Measurements from ENCODE around the gene CDADC1.

The CDADC1 gene

DNA sequence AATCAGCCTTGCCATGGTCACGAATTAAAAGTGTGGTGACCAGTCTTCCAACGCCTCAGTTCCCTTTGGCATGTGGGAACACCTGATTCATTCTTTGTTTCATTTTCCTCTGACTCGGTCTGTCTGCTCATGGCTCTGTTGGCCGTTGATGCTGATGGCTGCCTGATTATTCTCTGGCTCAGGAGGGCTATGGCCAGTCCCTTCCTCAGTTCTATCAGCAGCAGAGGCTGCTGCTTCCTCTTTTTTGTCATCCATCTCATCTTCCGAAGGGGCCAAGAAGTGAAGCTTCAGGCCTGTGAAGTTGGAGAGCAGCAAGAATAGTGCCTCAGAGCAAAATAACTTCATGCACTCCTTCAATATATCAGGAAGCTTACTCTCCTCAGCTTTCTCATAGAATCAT, 37.1 kb upstream of the CDADC1 start:
- H4K91ac ChIP-seq (ENCODE audit: low read depth, low read length): no peak overlapping the region
- H3K4me1 ChIP-seq (ENCODE audit: control insufficient read depth in 1 of 2, insufficient read depth in 2 of 2, low read length in 2 of 2): no peaks in the 10 kb centered on the region
- no peak overlapping the region for H2AK5ac ChIP-seq (ENCODE audit: low read length)
- no peak overlapping the region for H3K23ac ChIP-seq (ENCODE audit: low read length)
- H4K12ac ChIP-seq (ENCODE audit: low read depth, low read length): no peak overlapping the region
- no peak overlapping the region for H2BK120ac ChIP-seq (ENCODE audit: insufficient read depth, low read length, poor library complexity)
- H3K4me3 ChIP-seq (ENCODE audit: low read depth, low read length): no peak overlapping the region
- peaks cover 7 to 13% of the 10 kb centered on the region in 2 experiments for H3K36me3 ChIP-seq (ENCODE audit: control insufficient read depth in 1 of 2, insufficient read depth in 2 of 2, low read length in 2 of 2)
- H3K4ac ChIP-seq (ENCODE audit: low read depth, low read length): no peak overlapping the region
- H3K18ac ChIP-seq (ENCODE audit: low read length): no peak overlapping the region
- no peak overlapping the region for H3K14ac ChIP-seq (ENCODE audit: low read length)
- no CpG with 5 or more reads among the region's 5 CpGs for WGBS (ENCODE audit: extremely low coverage, insufficient coverage, insufficient read length)
- H2AFZ ChIP-seq (ENCODE audit: insufficient read depth, low read length, poor library complexity): no peak overlapping the region
- H3K27me3 ChIP-seq (ENCODE audit: insufficient read depth, low read length): no peaks in the 10 kb centered on the region
- H3K27ac ChIP-seq (ENCODE audit: low read depth, low read length): no peak overlapping the region
- H2BK12ac ChIP-seq (ENCODE audit: low read length): no peak overlapping the region
- H3K9ac ChIP-seq (ENCODE audit: low read length): no peak overlapping the region
- no peak overlapping the region for H2BK5ac ChIP-seq (ENCODE audit: low read depth, low read length, poor library complexity)
- DNase-seq: no peak
- H3K9me3 ChIP-seq (ENCODE audit: insufficient read depth, low read depth, low read length): no peaks in the 10 kb centered on the region
- H3K4me2 ChIP-seq (ENCODE audit: low read length): no peak overlapping the region
- no peaks in the 10 kb centered on the region for H3K79me2 ChIP-seq (ENCODE audit: control insufficient read depth, insufficient read depth, low read length, poor library complexity)
- no peak overlapping the region for H4K8ac ChIP-seq (ENCODE audit: low read depth, low read length)
- H3K79me1 ChIP-seq (ENCODE audit: low read length): no peaks in the 10 kb centered on the region

DNA sequence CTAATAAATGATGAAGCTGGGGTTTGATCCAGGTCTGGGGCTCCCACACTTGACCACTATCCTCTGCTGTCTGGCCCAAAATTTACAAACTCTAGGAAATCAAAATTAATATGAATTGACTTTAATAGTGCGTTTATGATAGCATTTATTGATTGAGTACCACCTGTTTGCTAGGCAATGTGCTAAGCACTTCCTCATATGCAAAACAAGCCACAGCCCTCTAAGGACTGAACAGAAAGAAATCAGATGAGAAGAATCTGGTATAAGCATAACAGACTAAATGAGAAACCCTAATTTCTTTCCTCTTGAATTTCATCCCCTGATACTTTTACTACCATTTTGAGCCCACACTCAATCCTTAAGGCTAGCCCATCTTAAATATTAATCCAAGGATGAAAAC, 34.2 kb upstream of the CDADC1 start:
- no peak overlapping the region for H4K91ac ChIP-seq (ENCODE audit: low read depth, low read length)
- peaks cover 0 to 1% of the 10 kb centered on the region in 2 experiments for H3K4me1 ChIP-seq (ENCODE audit: control insufficient read depth in 1 of 2, insufficient read depth in 2 of 2, low read length in 2 of 2)
- H2AK5ac ChIP-seq (ENCODE audit: low read length): no peak overlapping the region
- H3K79me1 ChIP-seq (ENCODE audit: low read length): no peaks in the 10 kb centered on the region
- H3K36me3 ChIP-seq (ENCODE audit: control insufficient read depth in 1 of 2, insufficient read depth in 2 of 2, low read length in 2 of 2): peaks cover 3 to 8% of the 10 kb centered on the region in 2 experiments
- peaks cover 14% of the 10 kb centered on the region for H3K27me3 ChIP-seq (ENCODE audit: insufficient read depth, low read length)
- no peak overlapping the region for H3K18ac ChIP-seq (ENCODE audit: low read length)
- no peak overlapping the region for H2BK120ac ChIP-seq (ENCODE audit: insufficient read depth, low read length, poor library complexity)
- no peaks in the 10 kb centered on the region for H3K79me2 ChIP-seq (ENCODE audit: control insufficient read depth, insufficient read depth, low read length, poor library complexity)
- no peak overlapping the region for H3K9ac ChIP-seq (ENCODE audit: low read length)
- no peak overlapping the region for H2AFZ ChIP-seq (ENCODE audit: insufficient read depth, low read length, poor library complexity)
- DNase-seq: no peak
- H3K23ac ChIP-seq (ENCODE audit: low read length): no peak overlapping the region
- no peak overlapping the region for H4K12ac ChIP-seq (ENCODE audit: low read depth, low read length)
- H2BK12ac ChIP-seq (ENCODE audit: low read length): no peak overlapping the region
- no peak overlapping the region for H3K4me3 ChIP-seq (ENCODE audit: low read depth, low read length)
- no peak overlapping the region for H3K4ac ChIP-seq (ENCODE audit: low read depth, low read length)
- H3K14ac ChIP-seq (ENCODE audit: low read length): no peak overlapping the region
- no peak overlapping the region for H4K8ac ChIP-seq (ENCODE audit: low read depth, low read length)
- no CpG with 5 or more reads among the region's 1 CpG for WGBS (ENCODE audit: extremely low coverage, insufficient coverage, insufficient read length)
- no peak overlapping the region for H3K4me2 ChIP-seq (ENCODE audit: low read length)
- H2BK5ac ChIP-seq (ENCODE audit: low read depth, low read length, poor library complexity): no peak overlapping the region
- no peak overlapping the region for H3K27ac ChIP-seq (ENCODE audit: low read depth, low read length)
- peaks cover 4% of the 10 kb centered on the region for H3K9me3 ChIP-seq (ENCODE audit: insufficient read depth, low read depth, low read length)

DNA sequence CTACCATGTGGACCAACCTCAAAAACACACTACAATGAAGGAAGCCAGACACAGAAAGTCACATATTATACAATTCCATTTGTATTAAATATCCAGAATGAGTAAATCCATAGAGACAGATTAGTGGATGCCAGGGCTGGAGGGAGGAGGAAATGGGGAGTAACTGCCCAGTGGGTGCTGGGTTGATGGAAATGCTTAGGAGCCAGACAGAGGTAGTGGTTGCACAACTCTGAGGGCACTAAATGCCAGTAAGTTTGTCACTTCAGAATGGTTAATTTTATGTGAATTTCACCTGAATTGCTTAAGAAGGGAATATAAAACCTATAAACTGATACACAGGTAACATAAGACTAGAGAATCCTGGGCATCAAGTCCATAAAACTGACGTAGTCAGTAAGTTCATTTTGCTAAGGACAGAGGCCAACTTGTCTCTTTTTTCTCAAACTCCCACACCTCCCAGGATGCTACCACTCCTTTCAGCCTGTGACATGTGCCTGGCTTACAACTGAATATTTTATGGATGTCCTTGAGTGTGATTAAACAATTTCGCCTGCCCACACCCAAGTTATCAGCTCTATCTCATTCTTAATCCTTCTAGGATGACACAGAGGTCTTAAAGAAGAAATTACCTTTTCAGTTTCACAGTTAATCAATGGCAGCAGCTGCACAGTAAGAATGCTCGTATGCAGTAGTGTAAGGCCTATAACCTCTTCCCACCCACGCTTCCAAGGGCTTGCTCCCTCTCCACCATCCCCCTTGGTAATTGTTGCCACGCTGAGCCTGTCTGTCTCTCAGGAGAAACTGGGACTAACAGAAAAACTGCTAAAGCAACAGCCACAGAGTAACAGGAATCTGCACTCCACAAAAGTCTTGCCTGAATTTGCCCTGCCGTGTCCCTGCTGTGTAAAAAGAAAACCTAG, 33.5 kb upstream of the CDADC1 start:
- H2BK12ac ChIP-seq (ENCODE audit: low read length): no peak overlapping the region
- H3K79me1 ChIP-seq (ENCODE audit: low read length): no peaks in the 10 kb centered on the region
- WGBS (ENCODE audit: extremely low coverage, insufficient coverage, insufficient read length): no CpG with 5 or more reads among the region's 6 CpGs

DNA sequence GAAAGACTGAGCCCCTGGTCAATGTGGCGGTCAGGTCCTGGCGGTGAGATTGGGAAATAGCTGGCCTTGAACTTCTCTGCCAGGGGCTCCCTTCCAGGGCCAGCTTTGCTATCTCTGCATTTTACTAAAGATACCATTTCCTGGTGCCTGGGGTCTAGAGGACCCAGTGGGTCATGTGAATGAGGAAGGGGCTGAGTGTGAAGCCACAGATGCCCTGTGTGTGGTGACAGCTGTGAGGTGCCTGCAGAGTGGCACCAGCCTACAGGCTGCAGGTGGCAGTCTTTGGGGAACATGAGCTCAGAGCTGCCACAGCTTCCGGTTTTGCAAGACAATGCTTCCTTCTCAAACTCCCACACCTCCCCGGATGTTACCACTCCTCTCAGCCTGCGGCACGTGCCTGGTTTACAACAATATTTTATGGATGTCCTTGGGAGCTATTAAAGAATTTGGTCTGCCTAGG, 32.8 kb upstream of the CDADC1 start:
- Histone ChIP-seq H3K18ac (ENCODE audit: low read length) (no peak overlapping the region), H3K79me2 (ENCODE audit: control insufficient read depth, insufficient read depth, low read length, poor library complexity) (no peaks in the 10 kb centered on the region), H4K8ac (ENCODE audit: low read depth, low read length) (no peak overlapping the region), H3K27me3 (ENCODE audit: insufficient read depth, low read length) (peaks cover 25% of the 10 kb centered on the region), H3K27ac (ENCODE audit: low read depth, low read length) (no peak overlapping the region), H4K12ac (ENCODE audit: low read depth, low read length) (no peak overlapping the region), H3K4me3 (ENCODE audit: low read depth, low read length) (no peak overlapping the region), H3K36me3 (ENCODE audit: control insufficient read depth in 1 of 2, insufficient read depth in 2 of 2, low read length in 2 of 2) (peaks cover 2 to 8% of the 10 kb centered on the region in 2 experiments), H3K4me1 (ENCODE audit: control insufficient read depth in 1 of 2, insufficient read depth in 2 of 2, low read length in 2 of 2) (peaks cover 0 to 5% of the 10 kb centered on the region in 2 experiments), H4K91ac (ENCODE audit: low read depth, low read length) (no peak overlapping the region), H2BK5ac (ENCODE audit: low read depth, low read length, poor library complexity) (no peak overlapping the region), H3K23ac (ENCODE audit: low read length) (no peak overlapping the region), H2AFZ (ENCODE audit: insufficient read depth, low read length, poor library complexity) (no peak overlapping the region), H3K4me2 (ENCODE audit: low read length) (no peak overlapping the region), H3K14ac (ENCODE audit: low read length) (no peak overlapping the region), H2BK12ac (ENCODE audit: low read length) (no peak overlapping the region), H2AK5ac (ENCODE audit: low read length) (no peak overlapping the region), H3K9ac (ENCODE audit: low read length) (no peak overlapping the region), H3K79me1 (ENCODE audit: low read length) (no peaks in the 10 kb centered on the region), H2BK120ac (ENCODE audit: insufficient read depth, low read length, poor library complexity) (no peak overlapping the region), H3K9me3 (ENCODE audit: insufficient read depth, low read depth, low read length) (peaks cover 4% of the 10 kb centered on the region), H3K4ac (ENCODE audit: low read depth, low read length) (no peak overlapping the region)
- no CpG with 5 or more reads among the region's 6 CpGs for WGBS (ENCODE audit: extremely low coverage, insufficient coverage, insufficient read length)
- DNase-seq: peak in 1 of 2 donors; percentile 6

More for the DNA sequence above, 33.5 kb upstream of the CDADC1 start:
- Histone ChIP-seq H4K91ac (ENCODE audit: low read depth, low read length) (no peak overlapping the region), H3K4ac (ENCODE audit: low read depth, low read length) (no peak overlapping the region), H2BK120ac (ENCODE audit: insufficient read depth, low read length, poor library complexity) (no peak overlapping the region), H3K79me2 (ENCODE audit: control insufficient read depth, insufficient read depth, low read length, poor library complexity) (no peaks in the 10 kb centered on the region), H4K8ac (ENCODE audit: low read depth, low read length) (no peak overlapping the region), H3K18ac (ENCODE audit: low read length) (no peak overlapping the region), H3K9me3 (ENCODE audit: insufficient read depth, low read depth, low read length) (peaks cover 4% of the 10 kb centered on the region), H4K12ac (ENCODE audit: low read depth, low read length) (no peak overlapping the region), H3K27ac (ENCODE audit: low read depth, low read length) (no peak overlapping the region), H3K9ac (ENCODE audit: low read length) (no peak overlapping the region), H3K4me3 (ENCODE audit: low read depth, low read length) (no peak overlapping the region), H3K36me3 (ENCODE audit: control insufficient read depth in 1 of 2, insufficient read depth in 2 of 2, low read length in 2 of 2) (peaks cover 3 to 8% of the 10 kb centered on the region in 2 experiments), H2AFZ (ENCODE audit: insufficient read depth, low read length, poor library complexity) (no peak overlapping the region), H2BK5ac (ENCODE audit: low read depth, low read length, poor library complexity) (no peak overlapping the region), H3K23ac (ENCODE audit: low read length) (no peak overlapping the region), H3K4me2 (ENCODE audit: low read length) (no peak overlapping the region), H3K4me1 (ENCODE audit: control insufficient read depth in 1 of 2, insufficient read depth in 2 of 2, low read length in 2 of 2) (peaks cover 0 to 3% of the 10 kb centered on the region in 2 experiments), H2AK5ac (ENCODE audit: low read length) (no peak overlapping the region), H3K14ac (ENCODE audit: low read length) (no peak overlapping the region), H3K27me3 (ENCODE audit: insufficient read depth, low read length) (peaks cover 19% of the 10 kb centered on the region)
- no peak for DNase-seq
